ENCODE results near the gene NDUFS1.

GRCh38 chr2:206160807-206161179 is 1.5 kb upstream of the NDUFS1 start:
- no peak for TF ChIP-seq GATA2 (IDR thresholded peaks at IDR 0.05; ENCODE audit: low read depth, low read length)
- no peak for TF ChIP-seq GATA3 (IDR thresholded peaks at IDR 0.05; ENCODE audit: low read depth, low read length)
